Ovary (tissue), 9 donors: ENCODE data around the gene AGAP2. TPM values are rescaled to one million over a fixed set of nuclear protein-coding genes. Genes with fewer than 3 reads are reported as not detected.

ENCODE experiments used
- DNase-seq, 5 donors: peaks; one replicate each; pipeline ENCODE4 v3.0.0-alpha.2; 2019 to 2020
- H3K27ac ChIP-seq, 2 donors: fragments of 200-600 bp; one replicate each; pipeline versions ENCODE4 v1.5.1 to v1.8.0; 2019 to 2022
- H3K27me3 ChIP-seq: fragments of 200-600 bp; one replicate; pipeline ENCODE4 v1.8.0; 2022
- H3K36me3 ChIP-seq: fragments of 200-600 bp; sonication (generic); one replicate; pipeline ENCODE4 v1.5.1; 2019
- H3K4me1 ChIP-seq: one replicate; pipeline ENCODE4 v1.8.1; 2013; ENCODE audit warnings: mild to moderate bottlenecking, moderate library complexity; ENCODE audit not compliant: insufficient read depth
- H3K4me3 ChIP-seq: fragments of 200-600 bp; sonication (generic); one replicate; pipeline ENCODE4 v1.5.1; 2017
- H3K9me3 ChIP-seq, 2 donors: fragments of 200-600 bp in 1 of 2; sonication (generic) in 1 of 2; one replicate each; pipeline versions ENCODE4 v1.5.1 to v1.8.1; 2013 to 2019; ENCODE audit warnings: mild to moderate bottlenecking in 1 of 2, moderate library complexity in 1 of 2
- CTCF ChIP-seq, 3 donors: fragments of 450-650 bp in 2 of 3; fragments of 200-600 bp in 1 of 3; IDR thresholded peaks; one replicate each; pipeline versions ENCODE4 v1.5.1 to v1.8.0; 2016 to 2022; ENCODE audit warnings: antibody characterized with exemption in 3 of 3, mild to moderate bottlenecking in 1 of 3
- EP300 ChIP-seq: sonication (generic); formaldehyde crosslinking; IDR thresholded peaks from one replicate; pipeline ENCODE4 v1.6.1; 2017; ENCODE audit warnings: antibody characterized with exemption
- POLR2A ChIP-seq: fragments of 450-650 bp; IDR thresholded peaks from one replicate; pipeline ENCODE4 v1.6.1; 2017; ENCODE audit warnings: antibody characterized with exemption, mild to moderate bottlenecking, moderate library complexity
- WGBS, 3 donors: extraction: QIAGEN DNeasy Blood & Tissue Kit in 1 of 3; methylation state at CpG; one replicate each; pipeline versions ENCODE4 v1.1.5 to v1.1.7; 2013 to 2017; 5-methylcytosine and 5-hydroxymethylcytosine counted together
- intact Hi-C, 4 donors: fragments of 100-400 bp; cut with DNase I; formaldehyde crosslinking; loops; one replicate each; pipeline versions ENCODE4 v1.11.0 to v1.15.1; 2022 to 2023
- polyA plus RNA-seq, 2 donors: library from polyadenylated mRNA; stranded (reverse); fragments of 200-250 nt in 1 of 2; fragments of 350-450 nt in 1 of 2; fragmentation: Illumina TruSeq in 1 of 2; extraction: RNeasy Lipid Tissue Mini Kit (QIAGEN cat#74804) in 1 of 2; gene quantifications; one replicate each; pipeline ENCODE4 v1.2.3, GENCODE V29; 2013 to 2014
- total RNA-seq, 7 donors: library from RNA; depleted of rRNA in 2 of 7; stranded (reverse); fragments of >200 nt in 2 of 7; fragmentation: NEBNext Ultra II Directional in 3 of 7; extraction: Animal tissue kit (Norgen Biotek cat#: 25700) in 3 of 7; gene quantifications; one replicate each; pipeline versions ENCODE4 v1.1.0 to v1.2.4, GENCODE V29; 2016 to 2023
- donor health status: DM: no; HTN: no; CAD: no; lungs with moderate emphysema.
- donor health status: DM: no; HTN: no; CAD: no.
- donor health status: Bipolar disorder and iron deficiency.
- donor health status: DM: yes; HTN: yes; CAD: no.
- donor health status: DM: no; HTN: no; CAD: no.
- donor health status: DM: yes; HTN: yes; CAD: no.

The AGAP2 gene
- total and polyA plus RNA-seq, 9 donors, result 0.33 to 1.3 (median 0.60) TPM

- Histone ChIP-seq H3K27ac (no peak overlapping the region), H3K27me3 (no peaks in the 10 kb centered on the region), H3K4me1 (peaks cover 9% of the 10 kb centered on the region), H3K4me3 (no peak overlapping the region), H3K9me3 (no peaks in the 10 kb centered on the region), H3K36me3 (no peaks in the 10 kb centered on the region)
- WGBS, 3 donors, result 83 to 89% (median 87%) methylated on average over 5 of the region's 5 CpGs
- intact Hi-C loops, result no loop called here
- no peak for DNase-seq
- TF ChIP-seq POLR2A, result no peak
- no peak for TF ChIP-seq EP300
- no peak for TF ChIP-seq CTCF (IDR thresholded peaks at IDR 0.05)
These were observed 10.5 kb upstream of the AGAP2 start for GRCh38 chr12:57749061-57749460.

DNA sequence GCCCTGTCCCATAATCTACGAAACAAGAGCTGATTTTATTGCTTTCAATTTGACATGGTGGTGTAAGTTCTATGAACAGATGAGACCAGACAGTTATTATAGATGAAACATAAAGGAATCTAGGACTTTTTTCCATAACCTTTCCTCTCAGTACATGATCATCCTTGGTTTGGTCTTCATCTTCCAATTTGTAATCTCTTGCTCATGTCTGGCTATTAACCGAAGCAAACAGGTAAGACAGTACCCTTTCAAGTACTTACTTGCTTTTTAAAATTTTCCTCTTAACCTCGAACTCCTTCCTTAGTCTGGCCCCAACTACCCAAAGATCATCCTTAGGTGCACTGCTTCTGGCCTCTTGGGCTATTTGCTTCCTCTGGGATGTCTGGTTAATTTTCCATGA is 7.5 kb upstream of the AGAP2 start:
- Histone ChIP-seq H3K4me1 (peaks cover 7% of the 10 kb centered on the region), H3K27ac (peak overlapping the region in 1 of 2 donors; percentile 95), H3K27me3 (no peaks in the 10 kb centered on the region), H3K36me3 (no peaks in the 10 kb centered on the region), H3K4me3 (no peak overlapping the region), H3K9me3 (no peaks in the 10 kb centered on the region)
- intact Hi-C loops, result no loop called here
- TF ChIP-seq EP300 (no peak), POLR2A (no peak), CTCF (IDR thresholded peaks at IDR 0.05) (no peak)
- DNase-seq, result no peak
- WGBS, 3 donors, result 76 to 91% (median 79%) methylated on average over 3 of the region's 3 CpGs

GRCh38 chr12:57745485-57745881 is 6.9 kb upstream of the AGAP2 start:
- Histone ChIP-seq H3K4me1 (peaks cover 7% of the 10 kb centered on the region), H3K9me3 (no peaks in the 10 kb centered on the region), H3K27ac (peak overlapping the region; percentile 92 to 95), H3K36me3 (no peaks in the 10 kb centered on the region), H3K4me3 (peak overlapping the region; percentile 56), H3K27me3 (no peaks in the 10 kb centered on the region)
- WGBS, 3 donors, result 15 to 28% (median 25%) methylated on average over 8 of the region's 8 CpGs
- no peak for TF ChIP-seq CTCF (IDR thresholded peaks at IDR 0.05)
- TF ChIP-seq POLR2A, result no peak
- TF ChIP-seq EP300, result no peak
- intact Hi-C loops, result no loop called here
- DNase-seq, result no peak

- Histone ChIP-seq H3K4me3 (peak within 1 kb of the TSS; percentile 56), H3K4me1 (peaks cover 7% of the 10 kb centered on the region), H3K36me3 (no peaks in the 10 kb centered on the region), H3K27ac (peak within 1 kb of the TSS; percentile 92 to 95), H3K27me3 (no peaks in the 10 kb centered on the region), H3K9me3 (no peaks in the 10 kb centered on the region)
- peak; percentile 74 for TF ChIP-seq POLR2A
- no peak for TF ChIP-seq CTCF (IDR thresholded peaks at IDR 0.05)
- peak; percentile 95 to 98 (median 96) for DNase-seq
- WGBS, 3 donors, result 0 to 1% (median 0%) methylated on average over 29 of the region's 29 CpGs
- intact Hi-C loops, result no loop called here
These were observed 6.4 kb upstream of the AGAP2 start, which contains the start of gene TSPAN31 for GRCh38 chr12:57744777-57745484. TSS of gene TSPAN31 (plus strand) at chr12:57745039. CDS start at chr12:57745155, 116 bp downstream.
